GM23338 (cell line): ENCODE results near the gene OAS2. TPM values are rescaled to one million over a fixed set of nuclear protein-coding genes. Genes with fewer than 3 reads are reported as not detected.

Experiments
- ATAC-seq: fragments of 200-7000 bp; cut with Tn5 transposase; 3 replicates; pipeline ENCODE4 v1.9.1; 2020
- DNase-seq: peaks from one replicate; pipeline ENCODE4 v3.0.0-alpha.2; 2015; ENCODE audit warnings: low spot score
- H2AFZ ChIP-seq: fragments of 200-600 bp; sonication (generic); 2 replicates; pipeline ENCODE4 v1.8.0; 2016; ENCODE audit warnings: antibody characterized with exemption, mild to moderate bottlenecking, moderate library complexity
- H3F3A ChIP-seq: fragments of 200-600 bp; sonication (generic); replicated peaks from 2 replicates; pipeline ENCODE4 v1.8.0; 2017; ENCODE audit warnings: antibody characterized with exemption, mixed run types, low read depth
- H3K27ac ChIP-seq: fragments of 200-600 bp; sonication (generic); 2 replicates; pipeline ENCODE4 v1.6.1; 2016; ENCODE audit warnings: low read depth
- H3K27me3 ChIP-seq: fragments of 200-600 bp; sonication (generic); 2 replicates; pipeline ENCODE4 v1.8.0; 2016; ENCODE audit warnings: mild to moderate bottlenecking, mixed run types, moderate library complexity; ENCODE audit not compliant: insufficient read depth
- H3K36me3 ChIP-seq: fragments of 200-600 bp; sonication (generic); 2 replicates; pipeline ENCODE4 v1.8.0; 2016; ENCODE audit warnings: mild to moderate bottlenecking; ENCODE audit not compliant: insufficient read depth
- H3K4me1 ChIP-seq: fragments of 200-600 bp; sonication (generic); 2 replicates; pipeline ENCODE4 v1.8.0; 2016; ENCODE audit warnings: mild to moderate bottlenecking, moderate library complexity; ENCODE audit not compliant: insufficient read depth
- H3K4me2 ChIP-seq: fragments of 200-600 bp; sonication (generic); 2 replicates; pipeline ENCODE4 v1.7.1; 2017; ENCODE audit warnings: mixed run types
- H3K4me3 ChIP-seq: fragments of 200-600 bp; sonication (generic); 2 replicates; pipeline ENCODE4 v1.6.1; 2016; ENCODE audit warnings: mixed run types
- H3K79me2 ChIP-seq: fragments of 200-600 bp; sonication (generic); replicated peaks from 2 replicates; pipeline ENCODE4 v1.8.0; 2017; ENCODE audit warnings: mild to moderate bottlenecking; ENCODE audit not compliant: insufficient read depth
- H3K9me2 ChIP-seq: fragments of 200-600 bp; sonication (generic); 2 replicates; pipeline ENCODE4 v1.8.0; 2017; ENCODE audit not compliant: insufficient read depth
- H4K20me1 ChIP-seq: fragments of 200-600 bp; sonication (generic); replicated peaks from 2 replicates; pipeline ENCODE4 v1.8.0; 2017; ENCODE audit warnings: mild to moderate bottlenecking; ENCODE audit not compliant: insufficient read depth
- H3K27ac Mint-ChIP-seq: 2 replicates; pipeline ENCODE4 v1.8.0; 2020; ENCODE audit warnings: inconsistent platforms, mild to moderate bottlenecking, moderate library complexity, mixed read lengths
- H3K27me3 Mint-ChIP-seq: 3 replicates; pipeline ENCODE4 v1.8.0; 2022; ENCODE audit warnings: low read depth, mild to moderate bottlenecking, moderate library complexity, mixed read lengths, inconsistent platforms; ENCODE audit not compliant: insufficient read depth, poor library complexity
- H3K36me3 Mint-ChIP-seq: 3 replicates; pipeline ENCODE4 v1.8.0; 2021; ENCODE audit warnings: low read depth, mild to moderate bottlenecking, inconsistent platforms, moderate library complexity, mixed read lengths
- H3K4me1 Mint-ChIP-seq: 3 replicates; pipeline ENCODE4 v1.8.0; 2020; ENCODE audit warnings: mild to moderate bottlenecking, inconsistent platforms, mixed read lengths
- H3K4me3 Mint-ChIP-seq: 3 replicates; pipeline ENCODE4 v1.8.0; 2021; ENCODE audit warnings: moderate library complexity, mild to moderate bottlenecking, inconsistent platforms, mixed read lengths
- H3K9me3 Mint-ChIP-seq: 3 replicates; pipeline ENCODE4 v1.8.0; 2020; ENCODE audit warnings: moderate library complexity, mild to moderate bottlenecking, inconsistent platforms, mixed read lengths
- CREB1 ChIP-seq: fragments of 250-450 bp; sonication (Bioruptor Pico); IDR thresholded peaks from 2 replicates; pipeline ENCODE4 v1.5.0; 2020; ENCODE audit warnings: low read depth, mild to moderate bottlenecking, moderate library complexity
- CTCF ChIP-seq, 2 experiments: fragments of 200-600 bp in 1 of 2; sonication (generic) in 1 of 2; conservative IDR thresholded peaks; 2 replicates each; pipeline versions ENCODE4 v1.5.1 to v1.6.1; 2016 to 2017; ENCODE audit warnings: antibody characterized with exemption in 2 of 2, low read depth in 2 of 2, mild to moderate bottlenecking in 2 of 2, moderate library complexity in 1 of 2
- EZH2 ChIP-seq: fragments of 200-600 bp; sonication (generic); IDR thresholded peaks from one replicate; pipeline ENCODE4 v1.8.0; 2017; ENCODE audit warnings: antibody characterized with exemption, mild to moderate bottlenecking, low read depth; ENCODE audit not compliant: unreplicated experiment
- EZH2phosphoT487 ChIP-seq: fragments of 200-600 bp; sonication (generic); IDR thresholded peaks from one replicate; pipeline ENCODE4 v1.8.1; 2018; ENCODE audit warnings: antibody characterized with exemption; ENCODE audit not compliant: unreplicated experiment
- JUNB ChIP-seq: IDR thresholded peaks from one replicate; pipeline ENCODE4 v1.6.1; 2016; ENCODE audit warnings: antibody characterized with exemption; ENCODE audit not compliant: unreplicated experiment
- NANOG ChIP-seq: IDR thresholded peaks from 2 replicates; pipeline ENCODE4 v1.6.1; 2016; ENCODE audit warnings: antibody characterized with exemption, borderline replicate concordance
- POLR2AphosphoS5 ChIP-seq: IDR thresholded peaks from 2 replicates; pipeline ENCODE4 v1.6.1; 2016; ENCODE audit warnings: antibody characterized with exemption, low read depth
- REST ChIP-seq: IDR thresholded peaks from one replicate; pipeline ENCODE4 v1.6.1; 2018; ENCODE audit warnings: antibody characterized with exemption; ENCODE audit not compliant: unreplicated experiment
- STAT1 ChIP-seq: IDR thresholded peaks from one replicate; pipeline ENCODE4 v1.6.1; 2016; ENCODE audit warnings: antibody characterized with exemption; ENCODE audit not compliant: unreplicated experiment
- ZNF114 ChIP-seq: fragments of 250-450 bp; sonication (Bioruptor Pico); IDR thresholded peaks from 2 replicates; pipeline ENCODE4 v1.5.0; 2020; ENCODE audit warnings: mild to moderate bottlenecking, moderate library complexity
- ZNF331 ChIP-seq: fragments of 250-450 bp; sonication (Bioruptor Pico); IDR thresholded peaks from 2 replicates; pipeline ENCODE4 v1.5.0; 2020; ENCODE audit warnings: low read depth, mild to moderate bottlenecking, moderate library complexity
- polyA plus RNA-seq: library from polyadenylated mRNA; unstranded; fragments of >200 nt; fragmentation: Nextera tagmentation; extraction: Ambion mirVana; gene quantifications from 2 replicates; pipeline ENCODE4 v1.2.1, GENCODE V29; 2016
- total RNA-seq: library from RNA; depleted of rRNA; stranded (reverse); fragments of >200 nt; shearing (Covaris generic); gene quantifications from 2 replicates; pipeline ENCODE4 v1.2.3, GENCODE V29; 2014
- TF ChIP-seq, protein P1 (sequence below): IDR thresholded peaks from 2 replicates; pipeline ENCODE4 v1.6.1; 2016; ENCODE audit warnings: antibody characterized with exemption
- TF ChIP-seq, protein P2 (sequence below): fragments of 250-450 bp; sonication (Bioruptor Pico); IDR thresholded peaks from 2 replicates; pipeline ENCODE4 v1.5.0; 2020; ENCODE audit warnings: mild to moderate bottlenecking, moderate library complexity

The OAS2 gene
- total and polyA plus RNA-seq, 2 experiments from 2014 or later = 0.10 TPM; not detected in 1

DNA sequence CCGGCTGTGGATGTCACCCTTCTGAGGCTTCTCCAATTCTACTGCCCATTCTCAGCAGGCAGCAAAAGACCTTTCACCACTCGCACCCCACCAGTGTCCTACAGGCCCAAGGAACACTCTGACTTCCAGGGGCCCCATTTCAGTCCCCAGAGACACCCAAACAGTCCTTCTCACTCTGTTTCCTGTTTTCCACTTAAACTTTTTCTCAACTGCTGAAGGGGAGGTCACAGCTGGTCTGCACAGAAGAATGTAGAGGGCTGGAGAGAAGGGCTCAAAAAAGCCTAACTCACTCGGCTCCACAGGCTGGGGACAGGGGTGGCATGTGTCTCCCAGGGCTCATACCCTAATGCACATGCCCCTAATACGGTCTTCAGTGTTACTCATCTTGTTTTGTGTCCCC is 74.0 kb downstream of the OAS2 start:
- H3K9me2 ChIP-seq = no peaks in the 10 kb centered on the region
- peaks cover 22% of the 10 kb centered on the region for H3K27me3 Mint-ChIP-seq
- ATAC-seq (no peak), DNase-seq (no peak)
- no peaks in the 10 kb centered on the region for H3K36me3 Mint-ChIP-seq
- H3K9me3 Mint-ChIP-seq = no peaks in the 10 kb centered on the region
- no peaks in the 10 kb centered on the region for H3K79me2 ChIP-seq
- no peak for TF ChIP-seq CREB1 (CRISPR knock-in tag)
- TF ChIP-seq REST = no peak
- no peak for TF ChIP-seq ZNF331 (CRISPR knock-in tag)
- no peak for TF ChIP-seq NANOG
- TF ChIP-seq, protein P1, sequence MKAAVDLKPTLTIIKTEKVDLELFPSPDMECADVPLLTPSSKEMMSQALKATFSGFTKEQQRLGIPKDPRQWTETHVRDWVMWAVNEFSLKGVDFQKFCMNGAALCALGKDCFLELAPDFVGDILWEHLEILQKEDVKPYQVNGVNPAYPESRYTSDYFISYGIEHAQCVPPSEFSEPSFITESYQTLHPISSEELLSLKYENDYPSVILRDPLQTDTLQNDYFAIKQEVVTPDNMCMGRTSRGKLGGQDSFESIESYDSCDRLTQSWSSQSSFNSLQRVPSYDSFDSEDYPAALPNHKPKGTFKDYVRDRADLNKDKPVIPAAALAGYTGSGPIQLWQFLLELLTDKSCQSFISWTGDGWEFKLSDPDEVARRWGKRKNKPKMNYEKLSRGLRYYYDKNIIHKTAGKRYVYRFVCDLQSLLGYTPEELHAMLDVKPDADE = no peak
- TF ChIP-seq, protein P2, sequence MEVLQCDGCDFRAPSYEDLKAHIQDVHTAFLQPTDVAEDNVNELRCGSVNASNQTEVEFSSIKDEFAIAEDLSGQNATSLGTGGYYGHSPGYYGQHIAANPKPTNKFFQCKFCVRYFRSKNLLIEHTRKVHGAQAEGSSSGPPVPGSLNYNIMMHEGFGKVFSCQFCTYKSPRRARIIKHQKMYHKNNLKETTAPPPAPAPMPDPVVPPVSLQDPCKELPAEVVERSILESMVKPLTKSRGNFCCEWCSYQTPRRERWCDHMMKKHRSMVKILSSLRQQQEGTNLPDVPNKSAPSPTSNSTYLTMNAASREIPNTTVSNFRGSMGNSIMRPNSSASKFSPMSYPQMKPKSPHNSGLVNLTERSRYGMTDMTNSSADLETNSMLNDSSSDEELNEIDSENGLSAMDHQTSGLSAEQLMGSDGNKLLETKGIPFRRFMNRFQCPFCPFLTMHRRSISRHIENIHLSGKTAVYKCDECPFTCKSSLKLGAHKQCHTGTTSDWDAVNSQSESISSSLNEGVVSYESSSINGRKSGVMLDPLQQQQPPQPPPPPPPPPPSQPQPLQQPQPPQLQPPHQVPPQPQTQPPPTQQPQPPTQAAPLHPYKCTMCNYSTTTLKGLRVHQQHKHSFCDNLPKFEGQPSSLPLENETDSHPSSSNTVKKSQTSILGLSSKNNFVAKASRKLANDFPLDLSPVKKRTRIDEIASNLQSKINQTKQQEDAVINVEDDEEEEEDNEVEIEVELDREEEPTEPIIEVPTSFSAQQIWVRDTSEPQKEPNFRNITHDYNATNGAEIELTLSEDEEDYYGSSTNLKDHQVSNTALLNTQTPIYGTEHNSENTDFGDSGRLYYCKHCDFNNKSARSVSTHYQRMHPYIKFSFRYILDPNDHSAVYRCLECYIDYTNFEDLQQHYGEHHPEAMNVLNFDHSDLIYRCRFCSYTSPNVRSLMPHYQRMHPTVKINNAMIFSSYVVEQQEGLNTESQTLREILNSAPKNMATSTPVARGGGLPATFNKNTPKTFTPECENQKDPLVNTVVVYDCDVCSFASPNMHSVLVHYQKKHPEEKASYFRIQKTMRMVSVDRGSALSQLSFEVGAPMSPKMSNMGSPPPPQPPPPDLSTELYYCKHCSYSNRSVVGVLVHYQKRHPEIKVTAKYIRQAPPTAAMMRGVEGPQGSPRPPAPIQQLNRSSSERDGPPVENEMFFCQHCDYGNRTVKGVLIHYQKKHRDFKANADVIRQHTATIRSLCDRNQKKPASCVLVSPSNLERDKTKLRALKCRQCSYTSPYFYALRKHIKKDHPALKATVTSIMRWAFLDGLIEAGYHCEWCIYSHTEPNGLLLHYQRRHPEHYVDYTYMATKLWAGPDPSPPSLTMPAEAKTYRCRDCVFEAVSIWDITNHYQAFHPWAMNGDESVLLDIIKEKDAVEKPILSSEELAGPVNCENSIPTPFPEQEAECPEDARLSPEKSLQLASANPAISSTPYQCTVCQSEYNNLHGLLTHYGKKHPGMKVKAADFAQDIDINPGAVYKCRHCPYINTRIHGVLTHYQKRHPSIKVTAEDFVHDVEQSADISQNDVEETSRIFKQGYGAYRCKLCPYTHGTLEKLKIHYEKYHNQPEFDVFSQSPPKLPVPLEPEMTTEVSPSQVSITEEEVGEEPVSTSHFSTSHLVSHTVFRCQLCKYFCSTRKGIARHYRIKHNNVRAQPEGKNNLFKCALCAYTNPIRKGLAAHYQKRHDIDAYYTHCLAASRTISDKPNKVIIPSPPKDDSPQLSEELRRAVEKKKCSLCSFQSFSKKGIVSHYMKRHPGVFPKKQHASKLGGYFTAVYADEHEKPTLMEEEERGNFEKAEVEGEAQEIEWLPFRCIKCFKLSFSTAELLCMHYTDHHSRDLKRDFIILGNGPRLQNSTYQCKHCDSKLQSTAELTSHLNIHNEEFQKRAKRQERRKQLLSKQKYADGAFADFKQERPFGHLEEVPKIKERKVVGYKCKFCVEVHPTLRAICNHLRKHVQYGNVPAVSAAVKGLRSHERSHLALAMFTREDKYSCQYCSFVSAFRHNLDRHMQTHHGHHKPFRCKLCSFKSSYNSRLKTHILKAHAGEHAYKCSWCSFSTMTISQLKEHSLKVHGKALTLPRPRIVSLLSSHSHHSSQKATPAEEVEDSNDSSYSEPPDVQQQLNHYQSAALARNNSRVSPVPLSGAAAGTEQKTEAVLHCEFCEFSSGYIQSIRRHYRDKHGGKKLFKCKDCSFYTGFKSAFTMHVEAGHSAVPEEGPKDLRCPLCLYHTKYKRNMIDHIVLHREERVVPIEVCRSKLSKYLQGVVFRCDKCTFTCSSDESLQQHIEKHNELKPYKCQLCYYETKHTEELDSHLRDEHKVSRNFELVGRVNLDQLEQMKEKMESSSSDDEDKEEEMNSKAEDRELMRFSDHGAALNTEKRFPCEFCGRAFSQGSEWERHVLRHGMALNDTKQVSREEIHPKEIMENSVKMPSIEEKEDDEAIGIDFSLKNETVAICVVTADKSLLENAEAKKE = no peak
- TF ChIP-seq STAT1 = no peak
- TF ChIP-seq JUNB = no peak
- TF ChIP-seq CTCF (conservative IDR thresholded peaks at IDR 0.05; ENCODE audit: low read depth in 2 of 2) = no peak
- TF ChIP-seq EZH2 = no peak
- no peak for TF ChIP-seq EZH2phosphoT487
- TF ChIP-seq POLR2AphosphoS5 = no peak
- no peak for TF ChIP-seq ZNF114
- no peak overlapping the region for H3K4me2 ChIP-seq
- H3K4me3 Mint-ChIP-seq = no peak overlapping the region
- no peaks in the 10 kb centered on the region for H3F3A ChIP-seq
- no peaks in the 10 kb centered on the region for H3K4me1 ChIP-seq
- no peaks in the 10 kb centered on the region; the same call in 1 of the 3 replicates for H3K4me1 Mint-ChIP-seq
- no peaks in the 10 kb centered on the region for H3K36me3 ChIP-seq
- no peak overlapping the region for H3K27ac ChIP-seq
- no peak overlapping the region for H3K27ac Mint-ChIP-seq
- H3K27me3 ChIP-seq = peaks cover 25% of the 10 kb centered on the region
- no peak overlapping the region for H3K4me3 ChIP-seq
- H4K20me1 ChIP-seq = 0 out of 2 replicates have a peak, but pooled peaks cover 2% of the 10 kb centered on the region
- H2AFZ ChIP-seq = no peak overlapping the region
